Natural killer cell (primary cell): ENCODE measurements around the gene AHRR. TPM values are rescaled to one million over a fixed set of nuclear protein-coding genes. Genes with fewer than 3 reads are reported as not detected.

Experiments used
- ATAC-seq, 3 donors: fragments of 150-1000 bp in 2 of 3; fragments of 200-7000 bp in 1 of 3; cut with Tn5 transposase; 1 replicate in 1 of 3; 2 replicates in 2 of 3; pipeline ENCODE4 v1.10.0; 2021; ENCODE audit warnings: mild to moderate bottlenecking in 2 of 3, moderate library complexity in 2 of 3
- DNase-seq, 2 donors: peaks; one replicate each; pipeline versions ENCODE4 v3.0.0 to v3.0.0-alpha.2; 2013 to 2021; ENCODE audit warnings: mixed read lengths in 1 of 2
- H3K27ac ChIP-seq: one replicate; pipeline ENCODE4 v1.5.1; 2013; ENCODE audit warnings: mild to moderate bottlenecking, low read length
- H3K27me3 ChIP-seq: one replicate; pipeline ENCODE4 v1.6.1; 2013; ENCODE audit warnings: low read length; ENCODE audit not compliant: control insufficient read depth, insufficient read depth
- H3K36me3 ChIP-seq: one replicate; pipeline ENCODE4 v1.6.1; 2013; ENCODE audit warnings: low read length; ENCODE audit not compliant: control insufficient read depth, insufficient read depth
- H3K4me1 ChIP-seq: one replicate; pipeline ENCODE4 v1.6.1; 2013; ENCODE audit warnings: low read length; ENCODE audit not compliant: control insufficient read depth, insufficient read depth
- H3K4me3 ChIP-seq: one replicate; pipeline ENCODE4 v1.5.1; 2013; ENCODE audit warnings: low read length
- H3K9me3 ChIP-seq: one replicate; pipeline ENCODE4 v1.6.1; 2013; ENCODE audit warnings: low read length; ENCODE audit not compliant: control insufficient read depth, insufficient read depth
- H3K27ac Mint-ChIP-seq, 2 donors: one replicate each; pipeline ENCODE4 v1.8.0; 2022; ENCODE audit warnings: mild to moderate bottlenecking in 2 of 2, mixed read lengths in 2 of 2, moderate library complexity in 1 of 2
- H3K27me3 Mint-ChIP-seq, 2 donors: one replicate each; pipeline ENCODE4 v1.8.0; 2022; ENCODE audit warnings: low read depth in 2 of 2, mixed read lengths in 2 of 2
- H3K36me3 Mint-ChIP-seq: one replicate; pipeline ENCODE4 v1.8.0; 2022; ENCODE audit warnings: mixed read lengths
- H3K4me1 Mint-ChIP-seq, 2 donors: one replicate each; pipeline ENCODE4 v1.8.0; 2022; ENCODE audit warnings: mixed read lengths in 2 of 2
- H3K4me3 Mint-ChIP-seq: one replicate; pipeline ENCODE4 v1.8.0; 2022; ENCODE audit warnings: mild to moderate bottlenecking, moderate library complexity, mixed read lengths
- H3K9me3 Mint-ChIP-seq, 2 donors: one replicate each; pipeline ENCODE4 v1.8.0; 2022; ENCODE audit warnings: mixed read lengths in 2 of 2
- WGBS: methylation state at CpG from one replicate; pipeline ENCODE4 v1.1.7; 2013; ENCODE audit warnings: missing lambda C conversion rate; ENCODE audit not compliant: insufficient coverage; 5-methylcytosine and 5-hydroxymethylcytosine counted together
- intact Hi-C: fragments of 100-400 bp; cut with micrococcal nuclease; formaldehyde crosslinking; loops from one replicate; pipeline ENCODE4 v1.14.2; 2022
- total RNA-seq, 4 donors: library from RNA; stranded (reverse); fragments of 120-200 nt in 1 of 4; gene quantifications; one replicate each; pipeline versions ENCODE4 v1.2.3 to v1.2.4, GENCODE V29; 2013 to 2022
- TF ChIP-seq, protein P1 (sequence below): fragments of 200-600 bp; IDR thresholded peaks from one replicate; pipeline ENCODE4 v1.8.0; 2022; ENCODE audit warnings: antibody characterized with exemption

AHRR gene
- total RNA-seq, 3 donors from 2014 or later (not counting 1 experiment from before 2014, with no cell fraction given), result 0.88 to 1.4 (median 1.2) TPM

- intact Hi-C loops, result no loop called here
- Histone ChIP-seq H3K27ac (no peak overlapping the region), H3K27me3 (no peaks in the 10 kb centered on the region), H3K36me3 (peaks cover 77% of the 10 kb centered on the region), H3K4me3 (no peak overlapping the region), H3K4me1 (peaks cover 11% of the 10 kb centered on the region), H3K9me3 (no peaks in the 10 kb centered on the region)
- Mint-ChIP-seq H3K27ac (no peak overlapping the region), H3K36me3 (peaks cover 46% of the 10 kb centered on the region), H3K27me3 (no peaks in the 10 kb centered on the region), H3K4me3 (no peak overlapping the region), H3K4me1 (peaks cover 21 to 26% of the 10 kb centered on the region in 2 donors), H3K9me3 (peaks cover 6 to 7% of the 10 kb centered on the region in 2 donors)
- WGBS, result 96% methylated on average over 11 of the region's 11 CpGs
- DNase-seq (no peak), ATAC-seq (no peak)
- TF ChIP-seq, protein P1, sequence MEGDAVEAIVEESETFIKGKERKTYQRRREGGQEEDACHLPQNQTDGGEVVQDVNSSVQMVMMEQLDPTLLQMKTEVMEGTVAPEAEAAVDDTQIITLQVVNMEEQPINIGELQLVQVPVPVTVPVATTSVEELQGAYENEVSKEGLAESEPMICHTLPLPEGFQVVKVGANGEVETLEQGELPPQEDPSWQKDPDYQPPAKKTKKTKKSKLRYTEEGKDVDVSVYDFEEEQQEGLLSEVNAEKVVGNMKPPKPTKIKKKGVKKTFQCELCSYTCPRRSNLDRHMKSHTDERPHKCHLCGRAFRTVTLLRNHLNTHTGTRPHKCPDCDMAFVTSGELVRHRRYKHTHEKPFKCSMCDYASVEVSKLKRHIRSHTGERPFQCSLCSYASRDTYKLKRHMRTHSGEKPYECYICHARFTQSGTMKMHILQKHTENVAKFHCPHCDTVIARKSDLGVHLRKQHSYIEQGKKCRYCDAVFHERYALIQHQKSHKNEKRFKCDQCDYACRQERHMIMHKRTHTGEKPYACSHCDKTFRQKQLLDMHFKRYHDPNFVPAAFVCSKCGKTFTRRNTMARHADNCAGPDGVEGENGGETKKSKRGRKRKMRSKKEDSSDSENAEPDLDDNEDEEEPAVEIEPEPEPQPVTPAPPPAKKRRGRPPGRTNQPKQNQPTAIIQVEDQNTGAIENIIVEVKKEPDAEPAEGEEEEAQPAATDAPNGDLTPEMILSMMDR, result no peak
Measured at GRCh38 chr5:454936-455335, 133.4 kb downstream of the AHRR start.

DNA sequence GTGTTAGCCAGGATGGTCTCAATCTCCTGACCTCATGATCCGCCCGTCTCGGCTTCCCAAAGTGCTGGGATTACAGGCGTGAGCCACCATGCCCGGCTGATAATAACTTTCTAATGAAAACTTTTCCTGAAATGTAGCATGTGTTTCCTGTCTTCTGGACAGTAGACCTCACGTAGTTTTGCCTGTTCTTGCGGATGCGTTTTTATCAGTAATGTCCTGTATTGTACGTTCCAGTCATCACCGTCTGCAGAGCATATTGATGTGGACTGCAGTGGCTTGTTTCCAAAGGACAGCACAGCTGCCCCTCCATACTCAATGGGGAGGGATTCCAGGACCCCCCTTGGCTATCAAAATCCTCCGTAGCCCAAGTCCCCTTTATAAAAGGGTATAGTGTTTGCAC lies 134.3 kb downstream of the AHRR start:
- H3K27ac Mint-ChIP-seq, result no peak overlapping the region
- Histone ChIP-seq H3K27ac (no peak overlapping the region), H3K4me3 (no peak overlapping the region), H3K9me3 (no peaks in the 10 kb centered on the region), H3K36me3 (peaks cover 78% of the 10 kb centered on the region), H3K27me3 (no peaks in the 10 kb centered on the region), H3K4me1 (peaks cover 11% of the 10 kb centered on the region)
- no peaks in the 10 kb centered on the region for H3K27me3 Mint-ChIP-seq
- no peak overlapping the region for H3K4me3 Mint-ChIP-seq
- peaks cover 6 to 7% of the 10 kb centered on the region in 2 donors for H3K9me3 Mint-ChIP-seq
- TF ChIP-seq, protein P1, result no peak
- 96% methylated on average over 10 of the region's 11 CpGs for WGBS
- ATAC-seq (no peak), DNase-seq (no peak)
- H3K36me3 Mint-ChIP-seq, result peaks cover 37% of the 10 kb centered on the region
- intact Hi-C loops, result no loop called here
- peaks cover 21 to 26% of the 10 kb centered on the region in 2 donors for H3K4me1 Mint-ChIP-seq

- Histone ChIP-seq H3K9me3 (no peaks in the 10 kb centered on the region), H3K36me3 (peaks cover 71% of the 10 kb centered on the region), H3K4me3 (no peak overlapping the region), H3K4me1 (peaks cover 11% of the 10 kb centered on the region), H3K27ac (no peak overlapping the region), H3K27me3 (no peaks in the 10 kb centered on the region)
- H3K4me1 Mint-ChIP-seq, result peaks cover 21 to 26% of the 10 kb centered on the region in 2 donors
- no peak overlapping the region for H3K27ac Mint-ChIP-seq
- H3K27me3 Mint-ChIP-seq, result no peaks in the 10 kb centered on the region
- intact Hi-C loops, result no loop called here
- H3K36me3 Mint-ChIP-seq, result peaks cover 29% of the 10 kb centered on the region
- TF ChIP-seq, protein P1, result no peak
- ATAC-seq, result no peak
- H3K9me3 Mint-ChIP-seq, result peaks cover 5 to 7% of the 10 kb centered on the region in 2 donors
- H3K4me3 Mint-ChIP-seq, result no peak overlapping the region
- peak in 1 of 2 donors; percentile 3 for DNase-seq
- 92% methylated on average over 28 of the region's 28 CpGs for whole genome bisulfite sequencing
Measured at GRCh38 chr5:456351-457194, 135.1 kb downstream of the AHRR start.
